HG03571 (cell line): ENCODE data around the gene CXCR6.

Experiments used
- ATAC-seq: cut with Tn5 transposase; IDR thresholded peaks from one replicate; pipeline ENCODE4 v1.9.1; 2021; ENCODE audit not compliant: unreplicated experiment

The CXCR6 gene

GRCh38 chr3:45921158-45922038 lies 21.9 kb upstream of the CXCR6 start:
- ATAC-seq: no peak

GRCh38 chr3:45922039-45922326 lies 21.3 kb upstream of the CXCR6 start:
- no peak for ATAC-seq

DNA sequence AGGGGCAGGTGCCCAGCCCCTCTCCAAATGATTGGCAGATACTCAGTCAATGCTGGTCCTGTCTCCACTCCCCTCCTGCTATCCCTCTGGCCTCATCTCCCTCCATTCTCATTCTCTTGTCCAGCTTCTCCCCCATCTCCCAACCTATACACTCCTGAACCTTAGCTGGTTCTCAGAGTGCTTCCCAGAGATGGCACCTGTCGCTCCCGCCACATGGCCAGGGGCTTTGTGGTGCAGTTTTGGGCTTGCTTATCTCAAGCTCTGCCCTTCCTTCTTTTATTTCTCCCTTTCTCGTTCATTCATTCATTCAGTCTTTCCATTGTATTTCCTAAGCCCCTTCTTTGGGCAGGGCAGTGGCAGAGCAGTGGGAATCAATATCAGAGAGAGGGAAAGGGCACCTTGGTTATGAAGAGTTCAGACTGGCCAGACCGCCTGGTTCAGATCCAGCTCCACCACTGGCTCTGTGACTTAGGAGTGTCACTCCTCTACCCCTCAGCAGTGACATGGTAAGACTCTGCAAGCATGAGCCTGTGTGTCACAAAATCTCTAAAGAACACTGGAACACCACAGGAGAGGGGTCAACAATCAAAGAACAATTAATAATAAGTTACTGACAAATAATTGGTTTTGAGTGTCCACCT lies 20.2 kb upstream of the CXCR6 start:
- ATAC-seq: no peak

GRCh38 chr3:45923755-45924154 lies 19.5 kb upstream of the CXCR6 start:
- no peak for ATAC-seq

GRCh38 chr3:45927881-45928280 lies 15.4 kb upstream of the CXCR6 start:
- ATAC-seq: no peak

DNA sequence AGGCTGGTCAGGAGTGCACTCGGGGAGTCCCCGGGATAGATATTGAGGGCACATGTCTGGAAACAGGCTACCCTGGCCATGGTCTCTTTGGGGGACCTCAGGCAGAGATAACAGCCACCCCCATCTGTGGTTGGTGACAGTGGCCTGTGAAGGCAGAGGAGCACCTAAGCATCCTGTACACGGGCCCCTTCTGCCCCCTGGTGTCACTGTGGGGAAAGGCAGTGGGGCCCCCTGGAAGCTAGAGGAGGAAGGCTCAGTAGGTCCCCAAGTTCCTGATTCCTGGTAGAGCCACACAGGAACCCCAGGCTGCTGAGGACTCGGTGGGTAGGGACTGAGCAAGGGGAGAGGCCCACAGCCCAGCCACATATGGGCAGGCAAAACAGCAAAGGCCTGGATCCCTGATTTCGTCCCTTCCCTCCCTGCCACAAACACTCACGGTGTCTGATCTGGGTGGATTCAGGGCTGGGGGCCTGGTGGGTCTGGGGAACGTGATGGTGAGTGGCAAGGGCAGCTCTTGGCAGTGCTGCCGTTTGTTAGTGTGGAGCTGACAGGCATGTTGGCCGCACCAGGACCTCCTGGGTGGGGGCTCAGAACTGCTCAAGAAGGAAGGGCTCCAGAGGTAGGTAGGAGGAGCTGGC lies 14.1 kb upstream of the CXCR6 start:
- no peak for ATAC-seq

- ATAC-seq: no peak
Observed at GRCh38 chr3:45931496-45931895, 11.8 kb upstream of the CXCR6 start.

GRCh38 chr3:45932112-45932511 lies 11.2 kb upstream of the CXCR6 start:
- no peak for ATAC-seq

DNA sequence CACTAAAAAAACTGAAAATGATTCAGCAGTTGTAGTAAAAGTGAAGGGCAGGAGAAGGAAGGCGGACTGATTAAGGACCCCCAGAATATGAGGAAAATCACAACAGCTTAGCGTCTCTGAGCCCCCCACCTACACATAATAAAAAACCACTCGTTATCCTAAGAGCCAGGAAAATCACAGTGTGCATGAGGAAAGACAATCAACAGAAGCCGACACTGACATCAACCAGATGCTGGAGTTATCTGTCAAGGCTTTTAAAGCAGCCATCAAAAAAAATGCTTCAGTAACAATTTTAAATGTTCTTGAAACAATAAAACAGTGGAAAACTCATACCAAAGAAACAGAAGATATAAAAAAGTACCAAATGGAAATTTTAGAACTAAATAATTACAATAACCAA lies 9.7 kb upstream of the CXCR6 start:
- no peak for ATAC-seq

DNA sequence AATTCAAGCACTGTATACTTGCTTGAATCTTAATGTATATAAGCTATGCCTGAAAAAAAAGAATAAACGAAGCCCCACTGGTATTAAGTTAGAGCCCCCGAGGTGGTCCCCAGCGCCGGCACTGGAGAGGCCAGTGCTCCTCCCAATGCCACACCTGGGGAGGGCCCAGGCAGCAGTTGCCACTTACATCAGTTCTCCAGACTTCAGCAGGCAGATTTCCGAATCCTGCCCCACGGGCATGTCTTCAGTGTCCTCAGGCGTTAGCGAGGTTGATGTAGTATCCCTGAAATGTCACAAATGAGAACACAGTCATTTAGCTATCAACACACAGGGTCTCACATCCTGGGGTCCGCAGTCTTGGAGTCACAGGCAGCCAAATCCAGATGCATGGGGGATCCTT lies 7.0 kb upstream of the CXCR6 start:
- no peak for ATAC-seq

- no peak for ATAC-seq
Observed at GRCh38 chr3:45937206-45938042, 5.8 kb upstream of the CXCR6 start.

DNA sequence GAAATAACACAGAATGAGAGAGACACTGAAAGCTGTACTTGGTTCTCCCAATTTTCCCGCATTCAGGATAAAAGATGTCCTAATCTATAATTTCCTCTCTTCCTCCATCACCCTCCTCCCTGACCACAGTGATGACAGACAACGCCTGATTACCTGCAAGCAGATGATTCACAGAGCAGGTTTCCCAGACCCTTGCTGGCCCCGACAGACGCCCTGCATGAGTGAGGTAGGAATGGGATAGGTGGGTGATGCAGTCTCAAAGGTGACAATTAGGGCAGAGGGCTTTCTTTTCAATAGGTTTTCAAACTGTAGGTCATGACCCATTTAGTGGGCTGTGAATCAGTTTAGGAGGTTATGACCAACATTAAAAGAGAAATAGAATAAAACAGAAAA lies 5.2 kb upstream of the CXCR6 start:
- no peak for ATAC-seq

GRCh38 chr3:45938864-45939263 lies 4.4 kb upstream of the CXCR6 start:
- no peak for ATAC-seq

DNA sequence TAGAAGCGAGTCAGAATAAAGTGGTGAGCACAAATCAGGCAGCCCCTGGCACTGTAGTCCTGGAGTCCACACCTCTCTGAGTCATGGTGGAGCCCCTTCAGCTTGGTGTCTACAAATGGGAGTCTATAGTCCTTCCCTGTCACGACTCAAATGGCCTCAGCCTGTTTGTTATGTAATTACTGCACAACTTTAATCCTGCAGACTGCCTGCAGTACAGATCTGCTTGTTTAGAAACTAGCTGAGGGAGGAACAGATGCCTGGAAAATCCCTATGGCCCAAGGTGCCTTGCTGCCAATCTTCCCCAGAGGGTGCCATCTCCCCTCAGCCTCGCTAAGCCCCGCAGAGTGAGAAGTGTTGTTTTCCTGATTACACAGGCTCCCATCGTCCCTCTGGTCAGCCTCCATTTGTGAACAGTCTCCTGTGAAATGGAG lies 3.9 kb upstream of the CXCR6 start:
- no peak for ATAC-seq

GRCh38 chr3:45940004-45940780 lies 3.1 kb upstream of the CXCR6 start:
- no peak for ATAC-seq

GRCh38 chr3:45940781-45941365 lies 2.4 kb upstream of the CXCR6 start:
- ATAC-seq: no peak

DNA sequence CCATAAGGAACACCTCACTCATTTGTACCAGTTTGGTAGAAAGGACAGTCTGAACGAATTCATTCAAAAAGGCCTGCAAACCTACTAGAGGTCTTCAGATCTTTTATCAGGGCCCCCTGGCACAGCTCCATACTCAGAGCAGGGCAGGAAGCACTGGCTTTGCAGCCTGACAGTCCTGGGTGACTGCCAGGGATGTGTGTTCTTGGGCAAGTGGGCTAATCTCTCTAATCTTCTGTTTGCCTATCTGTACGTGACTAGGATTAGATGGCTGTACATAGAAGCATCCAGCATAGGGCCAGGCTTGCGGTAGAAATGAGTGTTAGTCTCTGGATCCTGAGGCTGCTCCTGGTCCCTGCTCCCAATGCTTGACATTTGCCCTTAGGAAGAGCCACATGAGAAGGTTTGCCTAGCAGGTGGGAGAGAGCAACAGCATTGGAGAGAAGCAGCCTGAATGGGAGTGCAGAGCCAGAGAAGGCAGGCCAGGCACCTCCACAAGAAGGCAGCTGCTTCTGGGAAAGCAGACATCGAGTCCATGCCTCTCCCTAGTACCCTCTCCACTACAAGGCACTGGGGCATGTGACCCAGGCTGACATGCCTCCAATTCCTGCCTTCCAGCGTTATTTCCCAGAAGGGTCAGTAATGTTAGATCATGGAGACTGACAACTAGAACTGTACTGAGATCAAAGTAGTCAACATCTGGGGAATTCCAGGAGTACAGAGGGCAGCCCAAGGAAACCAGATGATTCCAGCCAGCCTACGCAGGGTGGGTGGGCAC lies 1.0 kb upstream of the CXCR6 start:
- ATAC-seq: no peak

DNA sequence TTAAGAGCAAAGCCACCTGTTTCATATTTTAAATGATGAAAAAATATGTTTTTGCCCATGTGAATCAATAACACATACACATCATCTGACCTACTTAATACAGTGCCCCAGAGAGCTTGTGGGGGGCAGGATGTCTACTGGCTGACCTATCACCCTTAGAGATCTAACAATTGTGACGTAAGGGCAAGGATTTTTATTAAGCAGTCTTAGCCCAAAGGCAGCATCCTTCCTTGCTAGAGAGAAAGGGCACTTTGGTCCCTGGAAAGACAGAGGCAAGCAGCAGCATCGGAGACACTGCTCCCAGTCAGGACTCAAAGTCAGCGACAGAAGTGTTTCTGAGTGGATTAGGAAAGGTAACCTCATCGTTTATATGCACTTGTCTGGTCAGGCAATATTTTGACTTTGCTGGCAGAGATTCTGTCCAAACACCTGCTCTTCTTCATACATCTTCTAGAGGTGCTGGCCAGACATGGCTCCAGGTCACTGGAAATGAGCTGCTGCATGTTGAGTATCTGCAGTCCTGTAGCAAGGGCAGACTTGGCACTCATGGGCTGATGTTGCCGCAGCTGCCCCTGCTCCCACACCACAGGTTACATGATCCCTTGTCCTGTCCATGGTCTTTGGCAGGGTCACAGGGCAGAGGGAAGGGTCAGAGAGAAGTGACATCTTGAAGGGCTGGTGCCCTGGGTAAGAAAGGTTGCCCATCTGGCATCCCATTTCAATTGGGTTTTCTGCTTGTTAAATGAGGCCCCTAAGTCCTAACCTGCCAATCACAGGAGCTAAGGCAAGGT lies 1.8 kb downstream of the CXCR6 start:
- ATAC-seq: no peak

DNA sequence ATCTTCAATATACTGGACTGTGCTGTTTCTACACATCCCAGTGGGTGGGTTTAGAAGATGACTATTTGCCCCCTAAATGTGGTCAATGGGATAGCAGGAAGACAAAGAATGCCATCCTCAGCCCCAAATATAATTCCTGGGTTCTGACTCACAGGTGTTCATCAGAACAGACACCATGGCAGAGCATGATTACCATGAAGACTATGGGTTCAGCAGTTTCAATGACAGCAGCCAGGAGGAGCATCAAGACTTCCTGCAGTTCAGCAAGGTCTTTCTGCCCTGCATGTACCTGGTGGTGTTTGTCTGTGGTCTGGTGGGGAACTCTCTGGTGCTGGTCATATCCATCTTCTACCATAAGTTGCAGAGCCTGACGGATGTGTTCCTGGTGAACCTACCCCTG lies 3.0 kb downstream of the CXCR6 start:
- no peak for ATAC-seq
